ENCODE results near the gene RAD18. TPM values are rescaled to one million over a fixed set of nuclear protein-coding genes. Genes with fewer than 3 reads are reported as not detected.

Gene RAD18
- total and polyA plus RNA-seq, 9 of the 15 experiments (the other 6 are each of a cell fraction or from before 2014, with no cell fraction given): 19.2 to 49.4 (median 34.4) TPM

GRCh38 chr3:8903191-8903590 is 60.1 kb downstream of the RAD18 start:
- no peak overlapping the region for H3K4me2 ChIP-seq (ENCODE audit: insufficient read depth, low read length)
- no peaks in the 10 kb centered on the region for H3K4me1 ChIP-seq (replicated peaks in 1 of 2; ENCODE audit: control insufficient read depth in 2 of 2, insufficient read depth in 2 of 2, low read length in 2 of 2)
- FAIRE-seq: no peak
- H3K79me2 ChIP-seq (ENCODE audit: control insufficient read depth, insufficient read depth, low read length): no peaks in the 10 kb centered on the region
- BruUV-seq (replicated peaks): no TSS peak
- no peak overlapping the region for H3K9ac ChIP-seq (ENCODE audit: insufficient read depth in 1 of 2, low read depth in 2 of 2, low read length in 2 of 2)
- H3K9me1 ChIP-seq (ENCODE audit: control insufficient read depth, insufficient read depth, low read length): no peaks in the 10 kb centered on the region
- H3K9me3 ChIP-seq (replicated peaks; ENCODE audit: control insufficient read depth, insufficient read depth, low read depth, low read length): no peaks in the 10 kb centered on the region
- peaks cover 49% of the 10 kb centered on the region for H3K36me3 ChIP-seq (ENCODE audit: control insufficient read depth, insufficient read depth, low read length)
- ATAC-seq: no peak
- ChIA-PET POLR2A (interaction anchor here (0.8 to 1.2 kb wide), 3 partner anchors 9 to 124 kb away, joined by 3 to 4 read pairs (median 3); no protein-coding TSS in a partner anchor), CTCF (ENCODE audit: low intra/inter-chr PET ratio) (no interaction called here)
- H3K4me3 ChIP-seq: no peak overlapping the region
- intact Hi-C loops (cut with micrococcal nuclease): no loop called here
- DNase-seq (ENCODE audit: extremely low read depth in 1 of 4, low spot score in 3 of 4): no peak
- in situ Hi-C loops (cut with MboI): no loop called here
- H4K20me1 ChIP-seq (replicated peaks; ENCODE audit: control insufficient read depth, insufficient read depth, low read length): no peaks in the 10 kb centered on the region
- no peak overlapping the region for H3K27ac ChIP-seq (ENCODE audit: extremely low read depth, low read depth, low read length)
- no peak overlapping the region for H2AFZ ChIP-seq (ENCODE audit: low read depth, low read length)
- WGBS (ENCODE audit: insufficient coverage, low coverage, missing lambda C conversion rate): 82% methylated on average over 5 of the region's 5 CpGs
- H3K27me3 ChIP-seq (ENCODE audit: control insufficient read depth in 2 of 2, insufficient read depth in 2 of 2, low read length in 2 of 2): no peaks in the 10 kb centered on the region
- TF ChIP-seq SMC3 (conservative IDR thresholded peaks at IDR 0.05; ENCODE audit: insufficient read depth, low read depth, low read length): no peak
- TF ChIP-seq CBX8 (IDR thresholded peaks at IDR 0.05; ENCODE audit: borderline replicate concordance, extremely low read depth, low read depth, low read length, poor library complexity, severe bottlenecking): no peak
- TF ChIP-seq, protein P1, sequence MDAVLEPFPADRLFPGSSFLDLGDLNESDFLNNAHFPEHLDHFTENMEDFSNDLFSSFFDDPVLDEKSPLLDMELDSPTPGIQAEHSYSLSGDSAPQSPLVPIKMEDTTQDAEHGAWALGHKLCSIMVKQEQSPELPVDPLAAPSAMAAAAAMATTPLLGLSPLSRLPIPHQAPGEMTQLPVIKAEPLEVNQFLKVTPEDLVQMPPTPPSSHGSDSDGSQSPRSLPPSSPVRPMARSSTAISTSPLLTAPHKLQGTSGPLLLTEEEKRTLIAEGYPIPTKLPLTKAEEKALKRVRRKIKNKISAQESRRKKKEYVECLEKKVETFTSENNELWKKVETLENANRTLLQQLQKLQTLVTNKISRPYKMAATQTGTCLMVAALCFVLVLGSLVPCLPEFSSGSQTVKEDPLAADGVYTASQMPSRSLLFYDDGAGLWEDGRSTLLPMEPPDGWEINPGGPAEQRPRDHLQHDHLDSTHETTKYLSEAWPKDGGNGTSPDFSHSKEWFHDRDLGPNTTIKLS (IDR thresholded peaks at IDR 0.05; ENCODE audit: borderline replicate concordance, low read depth): no peak
- no peak for TF ChIP-seq SMAD4 (CRISPR knock-in tag; conservative IDR thresholded peaks at IDR 0.05)
- no peak for TF ChIP-seq TEAD2 (tag; IDR thresholded peaks at IDR 0.05)
- TF ChIP-seq ETS2 (tag; IDR thresholded peaks at IDR 0.05; ENCODE audit: borderline replicate concordance, poor library complexity, severe bottlenecking): no peak
- TF ChIP-seq SRSF3 (IDR thresholded peaks at IDR 0.05; ENCODE audit: insufficient read depth, low read length): no peak
- no peak for TF ChIP-seq SNAPC5 (CRISPR knock-in tag; IDR thresholded peaks at IDR 0.05)
- no peak for TF ChIP-seq MAFK (IDR thresholded peaks at IDR 0.05; ENCODE audit: low read length)
- TF ChIP-seq CBX1 (IDR thresholded peaks at IDR 0.05; ENCODE audit: low read depth): no peak
- no peak for TF ChIP-seq ZNF174 (CRISPR knock-in tag; IDR thresholded peaks at IDR 0.05)
- TF ChIP-seq, protein P2, sequence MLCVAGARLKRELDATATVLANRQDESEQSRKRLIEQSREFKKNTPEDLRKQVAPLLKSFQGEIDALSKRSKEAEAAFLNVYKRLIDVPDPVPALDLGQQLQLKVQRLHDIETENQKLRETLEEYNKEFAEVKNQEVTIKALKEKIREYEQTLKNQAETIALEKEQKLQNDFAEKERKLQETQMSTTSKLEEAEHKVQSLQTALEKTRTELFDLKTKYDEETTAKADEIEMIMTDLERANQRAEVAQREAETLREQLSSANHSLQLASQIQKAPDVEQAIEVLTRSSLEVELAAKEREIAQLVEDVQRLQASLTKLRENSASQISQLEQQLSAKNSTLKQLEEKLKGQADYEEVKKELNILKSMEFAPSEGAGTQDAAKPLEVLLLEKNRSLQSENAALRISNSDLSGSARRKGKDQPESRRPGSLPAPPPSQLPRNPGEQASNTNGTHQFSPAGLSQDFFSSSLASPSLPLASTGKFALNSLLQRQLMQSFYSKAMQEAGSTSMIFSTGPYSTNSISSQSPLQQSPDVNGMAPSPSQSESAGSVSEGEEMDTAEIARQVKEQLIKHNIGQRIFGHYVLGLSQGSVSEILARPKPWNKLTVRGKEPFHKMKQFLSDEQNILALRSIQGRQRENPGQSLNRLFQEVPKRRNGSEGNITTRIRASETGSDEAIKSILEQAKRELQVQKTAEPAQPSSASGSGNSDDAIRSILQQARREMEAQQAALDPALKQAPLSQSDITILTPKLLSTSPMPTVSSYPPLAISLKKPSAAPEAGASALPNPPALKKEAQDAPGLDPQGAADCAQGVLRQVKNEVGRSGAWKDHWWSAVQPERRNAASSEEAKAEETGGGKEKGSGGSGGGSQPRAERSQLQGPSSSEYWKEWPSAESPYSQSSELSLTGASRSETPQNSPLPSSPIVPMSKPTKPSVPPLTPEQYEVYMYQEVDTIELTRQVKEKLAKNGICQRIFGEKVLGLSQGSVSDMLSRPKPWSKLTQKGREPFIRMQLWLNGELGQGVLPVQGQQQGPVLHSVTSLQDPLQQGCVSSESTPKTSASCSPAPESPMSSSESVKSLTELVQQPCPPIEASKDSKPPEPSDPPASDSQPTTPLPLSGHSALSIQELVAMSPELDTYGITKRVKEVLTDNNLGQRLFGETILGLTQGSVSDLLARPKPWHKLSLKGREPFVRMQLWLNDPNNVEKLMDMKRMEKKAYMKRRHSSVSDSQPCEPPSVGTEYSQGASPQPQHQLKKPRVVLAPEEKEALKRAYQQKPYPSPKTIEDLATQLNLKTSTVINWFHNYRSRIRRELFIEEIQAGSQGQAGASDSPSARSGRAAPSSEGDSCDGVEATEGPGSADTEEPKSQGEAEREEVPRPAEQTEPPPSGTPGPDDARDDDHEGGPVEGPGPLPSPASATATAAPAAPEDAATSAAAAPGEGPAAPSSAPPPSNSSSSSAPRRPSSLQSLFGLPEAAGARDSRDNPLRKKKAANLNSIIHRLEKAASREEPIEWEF (CRISPR knock-in tag; IDR thresholded peaks at IDR 0.05): no peak
- no peak for TF ChIP-seq RBM17 (IDR thresholded peaks at IDR 0.05; ENCODE audit: borderline replicate concordance, low read depth, low read length)
- no peak for TF ChIP-seq PYGO2 (tag; IDR thresholded peaks at IDR 0.05)
- no peak for TF ChIP-seq ZNF780A (CRISPR knock-in tag; IDR thresholded peaks at IDR 0.05)
- TF ChIP-seq ERF (CRISPR knock-in tag; IDR thresholded peaks at IDR 0.05): no peak
- TF ChIP-seq XRCC5 (IDR thresholded peaks at IDR 0.05; ENCODE audit: low read depth, low read length): no peak
